ENCODE data around the gene C17orf67.
A peak's percentile ranks its signal among the peaks of the same experiment; 100 is the strongest.

Gene C17orf67

GRCh38 chr17:56808503-56808902, 25.2 kb downstream of the C17orf67 start:
- no peak for DNase-seq (ENCODE audit: low read depth)

GRCh38 chr17:56807723-56808122, 26.0 kb downstream of the C17orf67 start:
- DNase-seq (ENCODE audit: low read depth), result no peak

GRCh38 chr17:56806949-56807348, 26.8 kb downstream of the C17orf67 start:
- no peak for DNase-seq (ENCODE audit: low read depth)

- no peak for DNase-seq (ENCODE audit: low read depth)
Measured at GRCh38 chr17:56804454-56804853, 29.3 kb downstream of the C17orf67 start.

- DNase-seq (ENCODE audit: low read depth), result no peak
Measured at GRCh38 chr17:56803071-56803470, 30.6 kb downstream of the C17orf67 start.

GRCh38 chr17:56801459-56802178, 32.1 kb downstream of the C17orf67 start:
- DNase-seq (ENCODE audit: low read depth), result no peak

GRCh38 chr17:56798916-56799315, 34.8 kb downstream of the C17orf67 start:
- no peak for DNase-seq (ENCODE audit: low read depth)

GRCh38 chr17:56796536-56796935, 37.2 kb downstream of the C17orf67 start:
- no peak for DNase-seq (ENCODE audit: low read depth)

GRCh38 chr17:56795221-56795865, 38.4 kb downstream of the C17orf67 start:
- no peak for DNase-seq (ENCODE audit: low read depth)

GRCh38 chr17:56793957-56794356, 39.8 kb downstream of the C17orf67 start:
- no peak for DNase-seq (ENCODE audit: low read depth)

- DNase-seq (ENCODE audit: low read depth), result no peak
Measured at GRCh38 chr17:56793531-56793930, 40.2 kb downstream of the C17orf67 start.

- no peak for DNase-seq (ENCODE audit: low read depth)
Measured at GRCh38 chr17:56792267-56792666, 41.5 kb downstream of the C17orf67 start.

GRCh38 chr17:56786989-56787482, 46.7 kb downstream of the C17orf67 start:
- DNase-seq (ENCODE audit: low read depth), result peak; percentile 88

- no peak for DNase-seq (ENCODE audit: low read depth)
Measured at GRCh38 chr17:56785997-56786680, 47.6 kb downstream of the C17orf67 start.

GRCh38 chr17:56785405-56785804, 48.3 kb downstream of the C17orf67 start:
- no peak for DNase-seq (ENCODE audit: low read depth)

GRCh38 chr17:56782338-56782737, 51.4 kb downstream of the C17orf67 start:
- no peak for DNase-seq (ENCODE audit: low read depth)

GRCh38 chr17:56781906-56782305, 51.8 kb downstream of the C17orf67 start:
- DNase-seq (ENCODE audit: low read depth), result no peak

GRCh38 chr17:56779898-56780777, 53.6 kb downstream of the C17orf67 start:
- peak; percentile 39 for DNase-seq (ENCODE audit: low read depth)

GRCh38 chr17:56779322-56779721, 54.4 kb downstream of the C17orf67 start:
- no peak for DNase-seq (ENCODE audit: low read depth)

- DNase-seq (ENCODE audit: low read depth), result no peak
Measured at GRCh38 chr17:56778898-56779297, 54.8 kb downstream of the C17orf67 start.

GRCh38 chr17:56777859-56778258, 55.9 kb downstream of the C17orf67 start:
- DNase-seq (ENCODE audit: low read depth), result no peak

- no peak for DNase-seq (ENCODE audit: low read depth)
Measured at GRCh38 chr17:56774650-56775049, 59.1 kb downstream of the C17orf67 start.
